Stimulated activated CD8-positive, alpha-beta memory T cell treated with anti-CD3 and anti-CD28 coated beads, Interleukin-12 subunit alpha, Interleukin-12 subunit beta, amount 100 ng/mL, for 4 hours (primary cell): ENCODE measurements around the gene SLITRK6.
"Not testable (repeated sequence)": the region's sequence is repeated elsewhere in the genome, so short reads cannot be mapped to it uniquely, and the experiment has no call there.

Experiments
- DNase-seq: peaks from one replicate; pipeline ENCODE4 v3.0.0-alpha.2; 2020; ENCODE audit warnings: low read depth

Gene SLITRK6, protein sequence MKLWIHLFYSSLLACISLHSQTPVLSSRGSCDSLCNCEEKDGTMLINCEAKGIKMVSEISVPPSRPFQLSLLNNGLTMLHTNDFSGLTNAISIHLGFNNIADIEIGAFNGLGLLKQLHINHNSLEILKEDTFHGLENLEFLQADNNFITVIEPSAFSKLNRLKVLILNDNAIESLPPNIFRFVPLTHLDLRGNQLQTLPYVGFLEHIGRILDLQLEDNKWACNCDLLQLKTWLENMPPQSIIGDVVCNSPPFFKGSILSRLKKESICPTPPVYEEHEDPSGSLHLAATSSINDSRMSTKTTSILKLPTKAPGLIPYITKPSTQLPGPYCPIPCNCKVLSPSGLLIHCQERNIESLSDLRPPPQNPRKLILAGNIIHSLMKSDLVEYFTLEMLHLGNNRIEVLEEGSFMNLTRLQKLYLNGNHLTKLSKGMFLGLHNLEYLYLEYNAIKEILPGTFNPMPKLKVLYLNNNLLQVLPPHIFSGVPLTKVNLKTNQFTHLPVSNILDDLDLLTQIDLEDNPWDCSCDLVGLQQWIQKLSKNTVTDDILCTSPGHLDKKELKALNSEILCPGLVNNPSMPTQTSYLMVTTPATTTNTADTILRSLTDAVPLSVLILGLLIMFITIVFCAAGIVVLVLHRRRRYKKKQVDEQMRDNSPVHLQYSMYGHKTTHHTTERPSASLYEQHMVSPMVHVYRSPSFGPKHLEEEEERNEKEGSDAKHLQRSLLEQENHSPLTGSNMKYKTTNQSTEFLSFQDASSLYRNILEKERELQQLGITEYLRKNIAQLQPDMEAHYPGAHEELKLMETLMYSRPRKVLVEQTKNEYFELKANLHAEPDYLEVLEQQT

DNA sequence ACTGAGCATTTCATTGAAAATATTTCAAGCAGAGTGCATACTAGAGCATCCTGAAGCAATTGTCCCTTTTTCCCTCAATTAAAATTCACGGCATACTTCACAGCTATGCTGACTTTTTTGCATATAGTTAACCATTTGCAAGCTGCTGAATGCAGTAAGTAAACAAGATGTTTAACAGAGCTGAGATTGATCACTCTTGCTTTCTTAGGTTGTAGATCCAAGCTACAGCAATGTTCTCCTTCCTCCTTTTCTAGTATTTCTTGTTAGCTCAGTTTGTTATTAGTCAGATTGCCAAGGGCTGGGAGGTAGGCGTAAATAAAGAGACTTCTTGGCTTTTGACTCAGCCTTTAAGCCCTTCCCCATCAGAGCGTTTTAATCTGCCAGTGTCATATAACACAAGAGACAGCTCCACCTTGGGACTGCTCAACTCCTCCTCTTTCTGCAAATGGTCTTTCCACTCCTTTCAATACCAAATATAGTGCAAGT, at the start of gene SLITRK6:
Gene SLITRK6 (minus strand): TSS at position 323 of the 486 bp plus-strand sequence. CDS start 2,911 bp downstream, outside the sequence.
- DNase-seq = no peak

DNA sequence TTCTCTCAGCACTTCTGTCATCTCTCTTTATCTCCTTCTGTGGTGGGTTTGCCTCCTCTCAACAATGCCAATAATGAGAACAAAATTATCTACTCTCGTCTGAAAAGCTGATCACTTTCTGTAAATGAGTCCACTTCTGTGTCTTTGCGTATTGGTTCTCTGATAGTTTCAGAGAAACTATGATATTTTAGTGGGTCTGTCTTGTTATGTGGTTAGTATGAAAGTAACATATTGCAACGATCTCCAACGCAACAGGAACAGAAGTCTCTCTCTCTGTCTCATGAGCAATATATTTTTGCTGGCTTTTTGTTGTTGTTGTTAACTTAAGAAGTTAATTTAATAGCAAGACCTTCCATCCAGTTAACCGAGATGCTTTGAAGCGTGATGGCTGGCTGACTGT, 47.8 kb upstream of the SLITRK6 start:
- no peak for DNase-seq

DNA sequence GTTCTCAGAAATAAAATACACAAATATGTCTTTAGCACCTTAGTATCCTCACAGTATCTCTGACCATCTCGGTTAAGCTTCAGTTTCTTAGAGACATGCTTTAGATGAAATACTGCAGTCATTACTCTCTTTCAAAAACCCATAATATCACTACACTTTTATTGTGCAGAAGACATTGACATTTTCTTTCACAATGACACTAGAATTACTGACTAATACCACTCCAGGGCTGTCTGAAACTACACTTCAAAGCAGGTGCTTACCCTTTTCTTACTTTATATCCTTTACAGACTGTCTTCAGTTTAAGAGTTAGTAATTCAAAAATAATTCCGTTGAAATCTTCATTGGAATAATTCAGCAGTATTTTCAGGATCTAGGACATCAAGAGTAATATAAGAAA, 42.2 kb upstream of the SLITRK6 start:
- DNase-seq = no peak

DNA sequence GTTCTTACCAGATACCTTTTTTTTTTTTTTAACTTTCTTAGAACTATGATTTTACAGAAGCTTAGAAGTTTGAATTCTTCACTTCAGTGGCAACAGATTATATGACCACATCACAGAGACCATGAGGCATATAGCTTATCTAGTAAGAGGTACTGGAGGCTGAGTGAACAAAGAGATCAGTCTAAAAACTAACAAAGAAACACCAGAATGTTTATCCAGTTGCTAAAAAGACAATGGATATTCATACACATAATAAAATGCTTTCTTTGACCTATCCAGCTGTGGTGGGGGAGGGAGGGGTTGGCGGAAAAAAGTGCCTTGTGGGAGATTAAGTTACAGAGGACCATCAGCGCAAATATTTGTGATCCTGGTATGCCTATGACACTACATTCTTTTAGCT, 34.7 kb upstream of the SLITRK6 start:
- no peak for DNase-seq

DNA sequence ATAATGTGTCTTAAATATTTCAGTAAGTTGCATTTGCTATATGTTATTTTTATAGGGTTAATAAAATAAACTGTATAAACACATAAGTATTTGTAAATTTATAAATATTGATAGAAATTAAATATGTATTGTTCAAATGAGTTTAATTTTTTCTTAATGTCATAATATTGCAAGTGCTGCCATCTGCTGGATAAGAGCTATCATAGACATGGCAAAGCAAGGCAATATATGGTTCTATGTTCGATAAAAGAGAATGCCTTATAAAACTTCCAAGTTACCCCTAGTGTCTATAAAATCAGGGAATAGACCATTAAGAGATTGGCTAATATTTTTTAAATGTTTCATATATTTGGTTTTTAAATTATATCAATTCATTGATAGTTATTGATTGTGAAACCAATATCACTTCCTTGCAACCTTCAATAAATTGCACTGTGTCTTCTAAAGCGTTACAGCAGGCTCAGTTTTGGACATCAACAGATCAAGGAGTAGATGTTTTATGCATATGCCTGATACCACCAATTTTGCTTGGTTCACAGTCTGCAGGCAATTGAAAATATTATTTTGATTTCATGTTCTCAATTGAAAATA, 29.0 kb upstream of the SLITRK6 start:
- DNase-seq = no peak

DNA sequence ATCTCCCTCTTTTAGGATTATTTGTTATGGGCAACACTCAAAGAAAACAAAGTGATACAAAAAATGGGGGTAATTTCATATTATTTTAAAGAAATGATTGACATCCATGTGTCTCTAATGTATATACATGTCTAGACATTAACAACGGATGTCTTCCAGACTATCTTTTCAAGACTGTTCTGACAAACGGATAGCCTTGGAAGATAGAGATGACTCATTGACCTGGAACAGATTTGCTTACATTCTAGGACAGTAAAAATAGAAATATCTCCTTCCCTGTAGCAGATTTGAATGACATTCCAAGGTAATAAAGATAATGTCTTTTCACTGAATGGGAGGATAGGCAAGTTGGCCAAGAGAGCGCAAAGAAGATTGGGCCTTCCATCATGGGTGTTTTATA, 26.2 kb upstream of the SLITRK6 start:
- no peak for DNase-seq

DNA sequence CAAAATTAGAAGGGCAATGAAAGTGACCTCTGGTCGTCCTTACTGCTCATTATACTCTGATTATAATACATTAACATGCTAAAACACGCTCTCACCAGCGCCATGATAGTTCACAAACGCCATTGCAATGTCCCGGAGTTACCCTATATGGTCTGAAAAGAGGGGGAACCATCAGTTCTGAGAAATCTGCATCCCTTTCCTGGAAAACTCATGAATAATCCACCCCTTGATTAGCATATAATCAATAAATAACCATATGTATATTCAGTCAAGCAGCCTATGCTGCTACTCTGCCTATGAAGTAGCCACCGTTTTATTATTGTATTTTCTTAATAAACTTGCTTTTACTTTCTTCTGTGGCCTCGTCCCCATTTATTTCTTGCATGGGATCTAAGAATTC, 24.6 kb upstream of the SLITRK6 start:
- DNase-seq = no peak

DNA sequence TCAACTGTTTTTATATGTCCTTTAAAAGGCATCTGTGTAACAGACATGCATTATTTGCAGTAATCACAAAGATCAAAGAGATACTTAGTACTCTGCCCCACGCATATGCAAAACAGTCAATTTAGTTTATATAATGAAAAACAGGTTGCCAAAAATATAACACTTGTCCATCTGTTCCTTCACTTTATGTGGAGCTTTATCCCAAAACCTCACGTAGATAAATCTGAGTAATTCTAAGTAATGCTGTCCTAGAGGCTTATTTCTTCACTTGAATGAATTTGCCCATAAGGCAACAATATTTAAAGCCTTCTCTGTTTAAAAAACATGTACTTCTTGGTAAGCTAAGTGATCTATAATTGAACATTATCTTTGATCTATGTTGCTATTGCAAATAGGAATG, 20.3 kb upstream of the SLITRK6 start:
- no peak for DNase-seq

DNA sequence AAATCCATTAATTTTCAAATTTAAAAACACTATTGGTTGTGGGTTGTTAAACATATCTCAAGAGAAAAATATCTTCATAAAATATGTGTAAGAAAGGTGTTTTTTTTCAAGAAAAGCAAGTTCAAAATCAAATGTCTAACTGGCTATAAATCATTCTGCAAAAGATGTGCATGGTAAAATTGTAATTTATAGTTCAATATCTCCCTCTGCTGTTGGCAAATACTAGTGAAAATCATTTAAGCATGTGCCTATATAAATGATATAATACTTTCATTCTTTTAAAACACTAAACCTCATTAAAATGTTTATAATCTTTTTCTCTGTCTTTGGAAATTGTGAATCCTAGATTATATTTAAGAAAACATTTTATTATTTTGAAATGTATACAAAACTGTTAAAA, 17.2 kb upstream of the SLITRK6 start:
- DNase-seq = no peak

DNA sequence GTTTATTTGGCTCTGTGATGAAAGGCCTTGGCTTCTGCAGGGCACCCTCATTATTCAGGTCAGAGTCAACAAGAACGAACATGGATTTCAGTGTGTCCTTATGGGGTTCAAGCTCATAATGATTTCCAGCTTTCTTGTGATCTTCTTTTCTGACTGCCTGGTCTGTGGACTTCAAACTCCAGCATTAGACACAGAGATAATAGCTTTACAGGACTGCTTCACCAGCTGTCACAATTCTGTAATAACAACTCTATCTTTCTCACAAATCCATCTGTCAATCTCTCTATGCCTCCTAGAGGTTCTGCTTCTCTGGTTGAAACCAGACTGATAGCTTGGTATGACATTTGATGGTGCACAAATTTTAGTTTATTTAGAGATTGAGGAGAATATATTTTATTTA, 13.1 kb upstream of the SLITRK6 start:
- DNase-seq = no peak

DNA sequence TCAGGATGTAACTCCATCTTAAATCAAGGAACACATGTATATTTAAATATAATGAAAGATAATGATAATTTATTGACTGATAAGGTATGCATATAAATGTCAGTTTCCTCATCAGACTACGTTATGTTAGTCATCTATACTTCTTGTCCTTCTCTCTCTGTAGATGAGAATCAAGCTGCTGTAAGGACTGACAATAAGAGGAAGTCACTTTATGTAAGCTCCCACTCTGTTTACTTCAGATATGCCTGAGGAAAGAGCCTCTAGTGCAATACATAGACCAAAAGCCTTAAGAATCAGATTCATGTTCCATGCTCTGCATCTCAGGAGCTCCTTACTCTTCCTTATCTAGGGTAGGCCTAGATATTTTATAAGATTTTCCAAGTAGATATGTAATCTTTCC, 9.6 kb upstream of the SLITRK6 start:
- no peak for DNase-seq

DNA sequence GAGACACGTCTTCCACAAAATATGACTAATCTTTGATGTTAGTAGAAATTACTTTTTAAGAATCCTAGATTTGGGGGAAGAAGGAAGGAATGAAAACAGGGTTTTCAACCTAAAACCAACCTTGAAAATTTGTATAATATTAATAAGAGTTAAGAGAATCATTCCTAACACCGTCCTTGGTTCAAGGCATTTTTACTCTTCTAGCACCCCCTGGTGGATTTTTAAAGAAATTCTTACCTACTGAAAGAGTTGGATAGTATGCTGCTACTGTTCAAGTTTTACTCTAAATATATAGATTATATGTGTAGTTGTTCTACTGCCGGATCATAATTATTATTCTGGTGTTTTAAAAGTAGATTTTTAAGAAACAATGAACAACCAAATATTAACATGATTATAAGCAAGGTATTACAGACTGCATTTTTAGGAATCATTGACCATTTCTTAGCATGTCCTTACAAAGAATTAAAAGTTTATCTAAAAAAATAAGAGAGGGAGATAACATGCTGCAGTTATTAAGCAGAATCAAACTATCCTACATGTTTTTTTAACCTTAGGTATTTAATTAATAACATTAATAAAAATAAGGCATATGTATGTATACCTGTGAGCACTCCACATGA, 7.4 kb upstream of the SLITRK6 start:
- no peak for DNase-seq

DNA sequence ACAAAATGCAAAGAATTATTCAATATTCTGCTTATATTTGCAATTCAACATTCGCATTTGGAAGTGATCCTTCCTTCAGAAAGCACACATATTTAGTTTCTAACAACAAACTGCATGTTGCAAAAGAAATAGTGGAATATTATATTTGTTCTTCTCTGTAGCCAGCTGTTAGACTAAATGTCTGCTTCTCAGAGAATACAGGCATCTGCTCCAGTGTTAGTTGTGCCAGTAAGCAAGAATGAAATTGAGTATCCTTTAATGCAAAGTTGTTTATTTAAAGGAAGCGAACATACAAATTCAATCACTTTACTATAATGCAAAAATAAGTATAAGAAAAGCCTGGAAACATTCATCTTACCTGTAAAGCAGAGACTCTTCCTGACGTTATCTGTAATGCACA, 663 bp downstream of the SLITRK6 start:
- DNase-seq = no peak

DNA sequence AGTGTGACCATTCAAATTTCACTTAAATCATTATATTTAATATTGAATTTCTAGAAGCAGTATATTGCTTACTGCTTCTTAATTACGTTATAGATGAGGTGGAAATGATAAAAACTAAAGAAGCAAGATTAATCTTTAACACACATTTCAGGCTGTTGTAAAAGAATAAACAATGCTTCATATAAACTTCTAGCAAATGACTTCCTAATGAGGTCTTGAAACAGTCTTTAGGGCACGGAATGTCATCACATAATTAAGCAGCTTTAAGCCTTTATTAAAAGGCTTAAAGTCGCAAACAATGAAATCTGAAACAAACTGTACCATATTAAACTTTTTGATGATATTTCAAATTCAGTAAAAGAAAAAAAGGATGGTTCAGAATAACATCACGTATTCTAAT, 1.9 kb downstream of the SLITRK6 start:
- no peak for DNase-seq

DNA sequence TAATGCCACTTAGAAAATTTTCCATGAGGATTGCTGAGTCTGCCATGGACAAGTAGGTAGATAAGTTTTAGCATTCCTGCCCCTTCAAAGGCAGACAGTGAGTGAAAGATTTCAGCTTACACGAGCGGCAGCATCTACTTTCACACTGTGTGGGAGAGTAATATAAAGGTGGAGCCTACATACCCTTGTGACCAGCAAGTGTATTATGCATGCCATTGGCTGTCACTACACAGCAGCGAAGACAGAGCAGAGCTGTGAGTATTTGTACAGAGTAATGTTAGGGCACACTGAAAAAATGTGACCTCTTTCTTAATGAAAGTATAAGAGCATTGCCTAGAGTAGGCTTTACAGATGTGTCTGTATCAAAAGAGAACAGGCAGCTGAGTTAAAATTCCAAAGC, 14.0 kb downstream of the SLITRK6 start:
- no peak for DNase-seq

DNA sequence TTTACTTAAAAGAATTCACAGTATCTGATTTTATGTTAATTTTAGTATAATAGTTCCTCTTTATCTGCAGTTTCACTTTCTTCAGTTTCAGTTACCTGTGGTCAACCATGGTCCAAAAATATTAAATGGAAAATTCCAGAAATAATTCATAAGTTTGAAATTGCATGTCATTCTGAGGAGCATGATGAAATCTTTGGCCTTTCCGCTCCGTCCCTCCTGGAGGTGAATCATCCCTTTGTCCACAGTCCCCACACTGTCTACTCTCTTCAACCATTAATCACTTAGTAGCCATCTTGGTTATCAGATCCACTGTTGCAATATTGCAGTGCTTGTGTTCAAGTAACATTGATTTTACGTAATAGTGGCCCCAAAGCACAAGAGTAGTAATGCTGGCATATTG, 26.9 kb downstream of the SLITRK6 start:
- no peak for DNase-seq

DNA sequence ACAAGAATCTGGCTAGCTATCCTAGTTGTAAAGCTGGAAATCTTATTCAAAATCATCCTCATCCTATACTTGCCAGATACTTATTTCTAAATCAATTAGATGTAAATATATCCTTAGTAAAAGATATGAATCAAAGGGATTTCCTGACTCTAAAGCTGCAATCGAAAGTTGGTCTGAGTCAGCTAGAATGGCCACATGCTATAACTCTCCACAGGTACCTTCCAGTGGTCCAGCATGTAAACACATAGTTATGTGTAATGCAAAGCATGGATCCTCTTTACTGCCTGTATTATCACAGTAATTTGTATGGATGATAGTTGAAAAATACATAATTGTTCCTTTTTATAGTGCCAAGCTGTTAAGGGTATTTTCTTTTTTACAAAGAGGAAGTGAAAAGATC, 27.4 kb downstream of the SLITRK6 start:
- no peak for DNase-seq

DNA sequence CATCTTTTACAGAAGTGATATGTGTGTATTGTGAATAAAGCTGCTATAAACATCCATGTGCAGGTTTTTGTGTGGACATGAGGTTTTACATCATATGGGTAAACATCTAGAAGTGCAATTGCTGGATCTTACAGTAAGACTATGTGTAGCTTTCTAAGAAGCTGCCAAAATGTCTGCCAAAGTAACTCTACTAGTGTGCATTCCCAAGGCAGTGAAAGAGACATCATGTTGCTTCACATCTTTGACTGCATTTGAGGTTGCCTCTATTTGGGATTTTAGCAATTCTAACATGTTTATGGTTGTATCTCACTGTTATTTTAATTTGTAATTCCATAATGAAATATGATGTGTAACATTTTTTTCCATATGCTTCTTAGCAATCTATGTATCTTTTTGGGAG, 30.3 kb downstream of the SLITRK6 start:
- no peak for DNase-seq

DNA sequence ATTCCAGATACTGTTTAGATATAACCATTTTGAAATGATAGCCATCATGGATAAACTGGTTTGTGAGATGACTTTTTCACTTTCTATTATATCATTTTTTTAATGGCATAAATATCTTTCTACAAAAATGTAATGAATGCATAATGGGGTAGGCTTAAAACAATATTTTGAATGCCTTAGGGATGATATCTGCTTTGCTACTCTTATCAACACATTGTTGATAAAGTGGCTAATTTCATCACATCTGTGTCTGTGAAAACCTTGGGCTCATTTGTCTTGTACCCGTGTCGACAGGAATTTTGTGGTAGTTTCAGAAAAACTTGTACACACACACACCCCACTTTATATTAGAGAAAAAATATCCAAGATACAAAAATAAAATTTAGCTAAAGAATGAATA, 44.1 kb downstream of the SLITRK6 start:
- no peak for DNase-seq

DNA sequence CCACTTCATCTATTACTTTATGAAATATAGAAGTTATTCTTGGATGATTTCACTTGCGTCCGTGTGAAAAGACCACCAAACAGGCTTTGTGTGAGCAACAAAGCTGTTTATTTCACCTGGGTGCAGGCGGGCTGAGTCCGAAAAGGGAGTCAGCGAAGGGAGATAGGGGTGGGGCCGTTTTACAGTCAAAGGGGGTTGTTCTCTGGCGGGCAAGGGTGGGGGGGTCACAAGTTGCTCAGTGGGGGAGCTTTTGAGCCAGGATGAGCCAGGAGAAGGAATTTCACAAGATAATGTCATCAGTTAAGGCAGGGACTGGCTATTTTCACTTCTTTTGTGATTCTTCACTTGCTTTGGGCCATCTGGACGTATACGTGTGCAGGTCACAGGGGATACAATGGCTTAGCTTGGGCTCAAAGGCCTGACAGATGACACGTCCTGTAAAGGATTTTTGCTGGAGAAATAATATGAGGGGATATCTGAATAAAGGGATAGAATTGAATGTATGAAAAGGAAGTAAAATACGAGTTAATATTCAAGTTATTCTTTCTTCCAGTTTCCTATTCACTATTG, 55.9 kb downstream of the SLITRK6 start:
- DNase-seq = not testable (repeated sequence)
